Ishikawa (cell line): ENCODE results near the gene KIF6.

Source experiments
- CEBPB ChIP-seq: IDR thresholded peaks from 2 replicates; pipeline ENCODE4 v1.6.1; 2012
- CREB1 ChIP-seq: IDR thresholded peaks from 2 replicates; pipeline ENCODE4 v1.6.1; 2012; ENCODE audit warnings: low read depth
- EP300 ChIP-seq: IDR thresholded peaks from 2 replicates; pipeline ENCODE4 v1.6.1; 2012; ENCODE audit warnings: borderline replicate concordance
- FOXM1 ChIP-seq: IDR thresholded peaks from 2 replicates; pipeline ENCODE4 v1.6.1; 2012; ENCODE audit warnings: low read depth, borderline replicate concordance
- NFIC ChIP-seq: IDR thresholded peaks from 2 replicates; pipeline ENCODE4 v1.6.1; 2012
- RAD21 ChIP-seq: IDR thresholded peaks from 2 replicates; pipeline ENCODE4 v1.6.1; 2012; ENCODE audit warnings: low read depth
- YY1 ChIP-seq: IDR thresholded peaks from 2 replicates; pipeline ENCODE4 v1.6.1; 2012; ENCODE audit warnings: low read depth
- TF ChIP-seq, protein P1 (sequence below): IDR thresholded peaks from 2 replicates; pipeline ENCODE4 v1.6.1; 2012; ENCODE audit warnings: low read depth, mild to moderate bottlenecking
- TF ChIP-seq, protein P2 (sequence below): IDR thresholded peaks from 2 replicates; pipeline ENCODE4 v1.6.1; 2012

DNA sequence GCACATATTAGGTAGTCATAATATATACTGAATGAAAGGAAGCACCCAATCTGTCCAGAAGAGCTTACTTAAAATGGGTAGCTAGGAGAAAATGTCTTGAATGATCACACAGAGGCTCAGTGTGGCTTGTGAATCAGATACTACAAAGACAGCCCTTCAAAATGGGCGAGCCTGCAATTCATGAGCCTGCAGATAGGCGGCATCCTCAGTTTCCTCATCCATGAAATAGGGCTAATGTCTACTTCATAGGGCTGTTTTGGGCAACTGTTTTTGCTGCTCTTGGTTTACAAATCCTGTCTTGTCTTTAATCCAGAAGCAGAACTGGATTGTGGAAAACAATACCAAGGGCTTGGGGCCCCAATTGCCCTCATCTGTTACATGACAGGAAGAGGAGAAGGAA, 273.4 kb downstream of the KIF6 start:
- no peak for TF ChIP-seq YY1
- TF ChIP-seq, protein P1, sequence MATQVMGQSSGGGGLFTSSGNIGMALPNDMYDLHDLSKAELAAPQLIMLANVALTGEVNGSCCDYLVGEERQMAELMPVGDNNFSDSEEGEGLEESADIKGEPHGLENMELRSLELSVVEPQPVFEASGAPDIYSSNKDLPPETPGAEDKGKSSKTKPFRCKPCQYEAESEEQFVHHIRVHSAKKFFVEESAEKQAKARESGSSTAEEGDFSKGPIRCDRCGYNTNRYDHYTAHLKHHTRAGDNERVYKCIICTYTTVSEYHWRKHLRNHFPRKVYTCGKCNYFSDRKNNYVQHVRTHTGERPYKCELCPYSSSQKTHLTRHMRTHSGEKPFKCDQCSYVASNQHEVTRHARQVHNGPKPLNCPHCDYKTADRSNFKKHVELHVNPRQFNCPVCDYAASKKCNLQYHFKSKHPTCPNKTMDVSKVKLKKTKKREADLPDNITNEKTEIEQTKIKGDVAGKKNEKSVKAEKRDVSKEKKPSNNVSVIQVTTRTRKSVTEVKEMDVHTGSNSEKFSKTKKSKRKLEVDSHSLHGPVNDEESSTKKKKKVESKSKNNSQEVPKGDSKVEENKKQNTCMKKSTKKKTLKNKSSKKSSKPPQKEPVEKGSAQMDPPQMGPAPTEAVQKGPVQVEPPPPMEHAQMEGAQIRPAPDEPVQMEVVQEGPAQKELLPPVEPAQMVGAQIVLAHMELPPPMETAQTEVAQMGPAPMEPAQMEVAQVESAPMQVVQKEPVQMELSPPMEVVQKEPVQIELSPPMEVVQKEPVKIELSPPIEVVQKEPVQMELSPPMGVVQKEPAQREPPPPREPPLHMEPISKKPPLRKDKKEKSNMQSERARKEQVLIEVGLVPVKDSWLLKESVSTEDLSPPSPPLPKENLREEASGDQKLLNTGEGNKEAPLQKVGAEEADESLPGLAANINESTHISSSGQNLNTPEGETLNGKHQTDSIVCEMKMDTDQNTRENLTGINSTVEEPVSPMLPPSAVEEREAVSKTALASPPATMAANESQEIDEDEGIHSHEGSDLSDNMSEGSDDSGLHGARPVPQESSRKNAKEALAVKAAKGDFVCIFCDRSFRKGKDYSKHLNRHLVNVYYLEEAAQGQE = no peak
- no peak for TF ChIP-seq EP300
- peak; percentile 27; the same call in 1 of the 2 replicates for TF ChIP-seq RAD21
- no peak for TF ChIP-seq CEBPB
- no peak for TF ChIP-seq CREB1
- TF ChIP-seq, protein P2, sequence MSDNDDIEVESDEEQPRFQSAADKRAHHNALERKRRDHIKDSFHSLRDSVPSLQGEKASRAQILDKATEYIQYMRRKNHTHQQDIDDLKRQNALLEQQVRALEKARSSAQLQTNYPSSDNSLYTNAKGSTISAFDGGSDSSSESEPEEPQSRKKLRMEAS = no peak
- TF ChIP-seq NFIC = no peak
- TF ChIP-seq FOXM1 = no peak
